ENCODE measurements around the gene PLVAP. TPM values are rescaled to one million over a fixed set of nuclear protein-coding genes. Genes with fewer than 3 reads are reported as not detected.

PLVAP gene
- total RNA-seq, 4 donors from 2014 or later, result 9.1 to 38.3 (median 25.7) TPM

GRCh38 chr19:17337675-17338432, 39.3 kb downstream of the PLVAP start:
- no peaks in the 10 kb centered on the region for H3K27me3 ChIP-seq
- peak overlapping the region; percentile 87 to 98 (median 96) for H3K27ac ChIP-seq
- WGBS, 2 donors, result 2 to 3% methylated on average over 6 to 15 of the region's 50 CpGs
- intact Hi-C loops (cut with DNase I), result no loop called here
- H3K4me1 ChIP-seq, result peaks cover 35 to 75% (median 37%) of the 10 kb centered on the region in 3 donors
- no peaks in the 10 kb centered on the region for H3K9me3 ChIP-seq
- H3K4me3 ChIP-seq, result peak overlapping the region; percentile 57 to 89 (median 77)
- no peak for TF ChIP-seq CTCF (IDR thresholded peaks at IDR 0.05)
- TF ChIP-seq POLR2A (IDR thresholded peaks at IDR 0.05), result no peak
- DNase-seq, result no peak
- H3K36me3 ChIP-seq, result peaks cover 0 to 24% (median 0%) of the 10 kb centered on the region in 3 donors

GRCh38 chr19:17336872-17337674, 40.1 kb downstream of the PLVAP start, which contains the start of gene GTPBP3:
Gene GTPBP3 (plus strand): TSS chr19:17337553. CDS start chr19:17337612, 59 bp downstream.
- Histone ChIP-seq H3K36me3 (peaks cover 0 to 27% (median 0%) of the 10 kb centered on the region in 3 donors), H3K4me1 (peaks cover 35 to 76% (median 38%) of the 10 kb centered on the region in 3 donors), H3K27ac (peak within 1 kb of the TSS; percentile 87 to 98 (median 96)), H3K4me3 (peak within 1 kb of the TSS; percentile 57 to 89 (median 77)), H3K27me3 (peaks cover 0 to 4% (median 0%) of the 10 kb centered on the region in 4 donors), H3K9me3 (no peaks in the 10 kb centered on the region)
- TF ChIP-seq POLR2A (IDR thresholded peaks at IDR 0.05), result peak in 1 of 4 donors; percentile 40
- no peak for TF ChIP-seq CTCF (IDR thresholded peaks at IDR 0.05)
- 0 to 1% methylated on average over 17 to 27 of the region's 41 CpGs for WGBS, 2 donors
- DNase-seq, result peak; percentile 92
- intact Hi-C loops (cut with DNase I), result no loop called here

DNA sequence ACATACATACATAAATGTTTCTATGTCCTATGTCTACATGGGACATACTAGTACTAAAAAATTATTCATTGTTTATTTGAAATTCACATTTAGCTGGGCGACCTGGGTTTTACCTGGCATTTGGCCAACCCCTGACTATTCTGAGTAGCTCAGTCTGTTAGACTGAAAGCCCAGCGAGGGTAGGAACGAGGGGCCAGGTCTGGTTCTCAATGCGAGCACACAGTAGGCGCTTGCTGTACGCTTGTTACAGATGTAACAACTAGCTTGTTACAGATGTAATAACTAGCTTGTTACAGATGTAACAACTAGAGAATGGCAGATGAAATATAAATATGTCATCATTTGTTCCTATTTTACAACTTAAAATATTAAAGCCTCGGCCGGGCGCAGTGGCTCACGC, 41.6 kb downstream of the PLVAP start:
- peaks cover 0 to 15% (median 0%) of the 10 kb centered on the region in 4 donors for H3K27me3 ChIP-seq
- peak overlapping the region in 2 of 4 donors; percentile 57 to 92 for H3K4me3 ChIP-seq
- H3K4me1 ChIP-seq, result peaks cover 35 to 68% (median 38%) of the 10 kb centered on the region in 3 donors
- no peak for TF ChIP-seq CTCF (IDR thresholded peaks at IDR 0.05)
- no peak for TF ChIP-seq POLR2A (IDR thresholded peaks at IDR 0.05)
- 32 to 62% methylated on average over 4 to 10 of the region's 10 CpGs for WGBS, 2 donors
- H3K27ac ChIP-seq, result peak overlapping the region; percentile 80 to 98 (median 93)
- intact Hi-C loops (cut with DNase I), result no loop called here
- H3K9me3 ChIP-seq, result no peaks in the 10 kb centered on the region
- peaks cover 0 to 17% (median 0%) of the 10 kb centered on the region in 3 donors for H3K36me3 ChIP-seq
- no peak for DNase-seq

DNA sequence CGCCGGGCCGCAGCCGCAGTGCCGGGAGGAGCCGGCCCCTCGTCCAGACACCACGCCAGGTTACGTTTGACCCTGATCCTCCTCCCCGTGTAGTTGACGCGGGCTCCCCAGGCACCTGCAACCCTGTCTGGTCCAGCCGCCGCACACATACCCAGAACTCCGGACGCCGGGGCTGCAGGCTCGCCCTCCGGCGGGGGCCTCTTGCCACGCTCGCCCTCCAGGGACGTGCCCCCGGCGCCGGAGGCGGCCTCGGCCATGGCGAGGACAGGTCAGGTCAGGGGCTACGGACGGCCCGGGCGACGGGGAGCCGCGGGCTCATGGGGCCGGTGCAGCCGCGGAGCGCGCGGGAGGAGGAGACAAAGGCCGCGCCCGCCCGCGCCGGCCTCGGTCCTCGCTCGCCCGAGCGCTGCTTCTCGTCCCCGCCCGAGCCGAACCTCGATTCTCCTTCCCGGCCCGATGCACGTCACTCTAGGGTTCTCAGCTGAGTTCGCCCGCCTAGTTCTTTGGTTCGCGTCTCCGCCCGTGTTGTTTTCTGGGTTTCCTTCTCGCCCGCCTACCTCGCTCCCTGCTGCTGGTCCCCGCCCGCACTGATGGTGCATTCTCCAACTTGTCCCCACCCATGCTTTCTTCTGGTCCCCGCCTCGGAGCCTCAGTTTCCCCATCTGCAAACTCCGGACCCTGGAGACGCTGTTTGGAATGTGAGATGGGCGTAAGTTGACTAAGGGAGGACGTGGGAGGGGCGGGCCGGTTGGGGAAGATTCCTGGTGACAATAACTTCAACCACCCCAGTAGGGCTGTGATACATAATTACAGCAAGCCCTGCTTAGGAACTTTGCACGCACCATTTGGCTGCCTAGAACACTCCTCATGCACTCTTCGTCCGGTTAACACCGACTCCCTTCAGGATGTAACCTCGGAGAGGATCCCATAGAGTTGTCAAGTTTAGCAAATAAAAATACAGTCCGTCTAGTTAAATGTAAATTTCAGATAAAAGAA, 42.4 kb downstream of the PLVAP start, which contains the start of gene ANO8:
Gene ANO8 (minus strand): TSS at position 442 of the 996 bp plus-strand sequence. CDS start 185 bp downstream, at position 257.
- TF ChIP-seq CTCF (IDR thresholded peaks at IDR 0.05), result peak in 1 of 6 experiments; percentile 2
- TF ChIP-seq POLR2A (IDR thresholded peaks at IDR 0.05), result peak in 2 of 4 donors; percentile 25 to 51
- no peaks in the 10 kb centered on the region for H3K9me3 ChIP-seq
- peak within 1 kb of the TSS; percentile 80 to 98 (median 93) for H3K27ac ChIP-seq
- WGBS, 2 donors, result 1 to 2% methylated on average over 22 to 34 of the region's 86 CpGs
- intact Hi-C loops (cut with DNase I), result no loop called here
- H3K4me1 ChIP-seq, result peaks cover 38 to 66% (median 38%) of the 10 kb centered on the region in 3 donors
- H3K36me3 ChIP-seq, result peaks cover 0 to 23% (median 0%) of the 10 kb centered on the region in 3 donors
- peaks cover 0 to 23% (median 0%) of the 10 kb centered on the region in 4 donors for H3K27me3 ChIP-seq
- peak within 1 kb of the TSS; percentile 51 to 92 (median 68) for H3K4me3 ChIP-seq
- peak; percentile 42 for DNase-seq
